PFSK-1 (cell line): ENCODE results near the gene PALD1.

Experiments
- POLR2AphosphoS5 ChIP-seq: IDR thresholded peaks from 2 replicates; pipeline ENCODE4 v1.6.1; 2012; ENCODE audit warnings: low read depth, mild to moderate bottlenecking, control low read depth, low read length, moderate library complexity
- SIN3A ChIP-seq: IDR thresholded peaks from 2 replicates; pipeline ENCODE4 v1.6.1; 2012; ENCODE audit warnings: mild to moderate bottlenecking, low read length, moderate library complexity, borderline replicate concordance; ENCODE audit not compliant: insufficient read depth

DNA sequence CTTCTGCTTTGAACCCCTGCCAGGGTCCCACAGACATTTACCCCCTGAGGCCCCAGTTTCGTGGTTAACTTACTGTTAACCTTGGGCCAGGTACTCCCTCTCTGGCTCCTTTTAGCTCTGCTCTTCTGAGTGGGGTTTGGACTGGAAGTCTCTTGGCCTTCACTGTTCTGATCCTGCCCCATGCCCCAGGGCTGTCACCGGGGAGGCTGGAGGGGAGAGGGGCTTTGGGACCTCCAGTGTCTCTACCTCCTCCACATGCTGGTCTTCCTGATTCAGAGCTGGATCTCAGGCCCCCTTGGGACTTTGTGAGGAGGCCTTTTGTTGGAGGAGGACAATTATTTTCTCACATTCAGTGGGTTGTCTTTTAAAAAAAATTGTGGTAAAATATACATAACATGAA, 12.7 kb upstream of the PALD1 start:
- TF ChIP-seq POLR2AphosphoS5 (no peak), SIN3A (no peak)
